ENCODE results near the gene ASTN2.

- no peak for TF ChIP-seq GABPA (IDR thresholded peaks at IDR 0.05; ENCODE audit: low read depth)
- TF ChIP-seq POLR2AphosphoS5 (IDR thresholded peaks at IDR 0.05; ENCODE audit: low read length), result no peak
- TF ChIP-seq CTCF (IDR thresholded peaks at IDR 0.05 in 2 of 3, conservative IDR thresholded peaks at IDR 0.05 in 1 of 3; ENCODE audit: control insufficient read depth in 2 of 3, extremely low read depth in 1 of 3, insufficient read depth in 1 of 3, low read depth in 3 of 3, low read length in 3 of 3), result no peak
- TF ChIP-seq, protein P1, sequence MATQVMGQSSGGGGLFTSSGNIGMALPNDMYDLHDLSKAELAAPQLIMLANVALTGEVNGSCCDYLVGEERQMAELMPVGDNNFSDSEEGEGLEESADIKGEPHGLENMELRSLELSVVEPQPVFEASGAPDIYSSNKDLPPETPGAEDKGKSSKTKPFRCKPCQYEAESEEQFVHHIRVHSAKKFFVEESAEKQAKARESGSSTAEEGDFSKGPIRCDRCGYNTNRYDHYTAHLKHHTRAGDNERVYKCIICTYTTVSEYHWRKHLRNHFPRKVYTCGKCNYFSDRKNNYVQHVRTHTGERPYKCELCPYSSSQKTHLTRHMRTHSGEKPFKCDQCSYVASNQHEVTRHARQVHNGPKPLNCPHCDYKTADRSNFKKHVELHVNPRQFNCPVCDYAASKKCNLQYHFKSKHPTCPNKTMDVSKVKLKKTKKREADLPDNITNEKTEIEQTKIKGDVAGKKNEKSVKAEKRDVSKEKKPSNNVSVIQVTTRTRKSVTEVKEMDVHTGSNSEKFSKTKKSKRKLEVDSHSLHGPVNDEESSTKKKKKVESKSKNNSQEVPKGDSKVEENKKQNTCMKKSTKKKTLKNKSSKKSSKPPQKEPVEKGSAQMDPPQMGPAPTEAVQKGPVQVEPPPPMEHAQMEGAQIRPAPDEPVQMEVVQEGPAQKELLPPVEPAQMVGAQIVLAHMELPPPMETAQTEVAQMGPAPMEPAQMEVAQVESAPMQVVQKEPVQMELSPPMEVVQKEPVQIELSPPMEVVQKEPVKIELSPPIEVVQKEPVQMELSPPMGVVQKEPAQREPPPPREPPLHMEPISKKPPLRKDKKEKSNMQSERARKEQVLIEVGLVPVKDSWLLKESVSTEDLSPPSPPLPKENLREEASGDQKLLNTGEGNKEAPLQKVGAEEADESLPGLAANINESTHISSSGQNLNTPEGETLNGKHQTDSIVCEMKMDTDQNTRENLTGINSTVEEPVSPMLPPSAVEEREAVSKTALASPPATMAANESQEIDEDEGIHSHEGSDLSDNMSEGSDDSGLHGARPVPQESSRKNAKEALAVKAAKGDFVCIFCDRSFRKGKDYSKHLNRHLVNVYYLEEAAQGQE (IDR thresholded peaks at IDR 0.05; ENCODE audit: low read depth, low read length), result no peak
- no peak for TF ChIP-seq CBX3 (IDR thresholded peaks at IDR 0.05; ENCODE audit: borderline replicate concordance, low read depth)
- TF ChIP-seq, protein P2, sequence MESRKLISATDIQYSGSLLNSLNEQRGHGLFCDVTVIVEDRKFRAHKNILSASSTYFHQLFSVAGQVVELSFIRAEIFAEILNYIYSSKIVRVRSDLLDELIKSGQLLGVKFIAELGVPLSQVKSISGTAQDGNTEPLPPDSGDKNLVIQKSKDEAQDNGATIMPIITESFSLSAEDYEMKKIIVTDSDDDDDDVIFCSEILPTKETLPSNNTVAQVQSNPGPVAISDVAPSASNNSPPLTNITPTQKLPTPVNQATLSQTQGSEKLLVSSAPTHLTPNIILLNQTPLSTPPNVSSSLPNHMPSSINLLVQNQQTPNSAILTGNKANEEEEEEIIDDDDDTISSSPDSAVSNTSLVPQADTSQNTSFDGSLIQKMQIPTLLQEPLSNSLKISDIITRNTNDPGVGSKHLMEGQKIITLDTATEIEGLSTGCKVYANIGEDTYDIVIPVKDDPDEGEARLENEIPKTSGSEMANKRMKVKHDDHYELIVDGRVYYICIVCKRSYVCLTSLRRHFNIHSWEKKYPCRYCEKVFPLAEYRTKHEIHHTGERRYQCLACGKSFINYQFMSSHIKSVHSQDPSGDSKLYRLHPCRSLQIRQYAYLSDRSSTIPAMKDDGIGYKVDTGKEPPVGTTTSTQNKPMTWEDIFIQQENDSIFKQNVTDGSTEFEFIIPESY (IDR thresholded peaks at IDR 0.05), result no peak
- TF ChIP-seq JUNB (IDR thresholded peaks at IDR 0.05), result no peak
- no peak for TF ChIP-seq FOXK2 (IDR thresholded peaks at IDR 0.05)
- TF ChIP-seq ZNF217 (IDR thresholded peaks at IDR 0.05), result no peak
- TF ChIP-seq FOXM1 (IDR thresholded peaks at IDR 0.05; ENCODE audit: low read depth, low read length), result no peak
Observed at GRCh38 chr9:117156771-117157535, 257.9 kb downstream of the ASTN2 start.
